ENCODE measurements around the gene DDB1. TPM values are rescaled to one million over a fixed set of nuclear protein-coding genes. Genes with fewer than 3 reads are reported as not detected.

DDB1 gene
- total RNA-seq, 1 experiment from 2014 or later: 297 TPM

DNA sequence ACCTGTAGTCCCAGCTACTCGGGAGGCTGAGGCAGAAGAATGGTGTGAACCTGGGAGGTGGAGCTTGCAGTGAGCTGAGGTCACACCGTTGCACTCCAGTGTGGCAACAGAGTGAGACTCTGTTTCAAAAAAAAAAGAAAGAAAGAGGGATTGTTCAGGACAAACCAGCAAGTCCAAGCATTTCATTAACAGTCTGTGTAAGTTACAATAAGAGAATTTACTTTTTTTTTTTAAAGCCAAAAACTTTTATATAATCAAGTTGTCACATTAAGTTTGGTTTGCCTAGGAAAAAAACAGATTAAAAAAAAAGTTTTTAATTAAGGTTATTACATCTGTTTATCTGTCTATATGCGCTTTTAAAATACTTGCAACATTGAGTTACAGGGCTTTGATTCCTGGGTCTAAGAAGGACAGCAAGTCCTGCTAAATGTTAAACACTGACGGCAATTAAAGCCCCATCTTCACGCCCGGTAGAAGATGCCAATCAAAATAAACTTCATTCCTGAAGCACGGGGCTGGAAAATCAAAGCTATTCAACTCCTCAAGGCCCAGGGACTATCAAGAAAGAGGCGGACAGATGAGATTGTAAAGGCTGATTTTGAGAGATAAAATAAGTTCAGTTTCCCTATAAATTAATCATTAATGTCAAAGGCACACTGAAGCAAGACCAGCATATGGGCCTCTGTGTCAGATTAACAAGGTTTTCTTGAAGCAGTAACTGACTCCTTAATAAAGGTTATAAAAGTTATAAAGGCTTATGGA is 39.9 kb upstream of the DDB1 start:
- no CpG with 5 or more reads among the region's 8 CpGs for WGBS (ENCODE audit: extremely low coverage, insufficient read length, low lambda C conversion rate)
- Histone ChIP-seq H2BK120ac (ENCODE audit: low read depth, low read length, poor library complexity, severe bottlenecking) (no peak overlapping the region), H3K23me2 (ENCODE audit: insufficient read length, low read depth, low read length, poor library complexity, severe bottlenecking) (no peaks in the 10 kb centered on the region), H2BK20ac (ENCODE audit: low read depth, low read length, poor library complexity, severe bottlenecking) (no peak overlapping the region), H3K27ac (ENCODE audit: insufficient read length, low read depth, low read length) (no peak overlapping the region), H2BK5ac (ENCODE audit: insufficient read length, low read length) (no peak overlapping the region), H4K20me1 (ENCODE audit: control insufficient read depth, insufficient read depth, insufficient read length) (no peaks in the 10 kb centered on the region), H3K23ac (ENCODE audit: insufficient read length, low read depth, low read length) (no peak overlapping the region), H2BK12ac (ENCODE audit: insufficient read length, low read depth, low read length) (no peak overlapping the region), H3K27me3 (ENCODE audit: insufficient read depth, low read length) (no peaks in the 10 kb centered on the region), H3K9ac (ENCODE audit: extremely low read depth, insufficient read length, low read length) (no peak overlapping the region), H3K4me1 (ENCODE audit: insufficient read depth, low read length) (no peaks in the 10 kb centered on the region), H4K91ac (ENCODE audit: insufficient read length, low read depth, low read length) (no peak overlapping the region), H3K79me2 (ENCODE audit: insufficient read depth, low read length) (no peaks in the 10 kb centered on the region), H3K4ac (ENCODE audit: low read depth, low read length) (no peak overlapping the region), H3K79me1 (ENCODE audit: insufficient read depth, low read depth, low read length, poor library complexity, severe bottlenecking) (no peaks in the 10 kb centered on the region), H3K14ac (ENCODE audit: insufficient read depth, low read length) (no peak overlapping the region), H3T11ph (ENCODE audit: low read length) (no peak overlapping the region), H3K18ac (ENCODE audit: insufficient read length, low read depth, low read length) (no peak overlapping the region), H4K8ac (replicated peaks; ENCODE audit: insufficient read length, low read depth, low read length) (no peak overlapping the region), H3K56ac (ENCODE audit: insufficient read length, low read depth, low read length) (no peak overlapping the region), H4K5ac (ENCODE audit: insufficient read length, low read depth, low read length) (no peak overlapping the region), H2AK5ac (ENCODE audit: insufficient read length, low read length) (no peak overlapping the region), H3K4me2 (ENCODE audit: insufficient read depth, insufficient read length, low read length) (no peak overlapping the region), H2AFZ (ENCODE audit: low read length) (no peak overlapping the region), H3K9me3 (ENCODE audit: control insufficient read depth, low read depth, low read length) (peaks cover 15% of the 10 kb centered on the region), H2BK15ac (ENCODE audit: low read depth, low read length) (no peak overlapping the region)
- TF ChIP-seq, protein P1, sequence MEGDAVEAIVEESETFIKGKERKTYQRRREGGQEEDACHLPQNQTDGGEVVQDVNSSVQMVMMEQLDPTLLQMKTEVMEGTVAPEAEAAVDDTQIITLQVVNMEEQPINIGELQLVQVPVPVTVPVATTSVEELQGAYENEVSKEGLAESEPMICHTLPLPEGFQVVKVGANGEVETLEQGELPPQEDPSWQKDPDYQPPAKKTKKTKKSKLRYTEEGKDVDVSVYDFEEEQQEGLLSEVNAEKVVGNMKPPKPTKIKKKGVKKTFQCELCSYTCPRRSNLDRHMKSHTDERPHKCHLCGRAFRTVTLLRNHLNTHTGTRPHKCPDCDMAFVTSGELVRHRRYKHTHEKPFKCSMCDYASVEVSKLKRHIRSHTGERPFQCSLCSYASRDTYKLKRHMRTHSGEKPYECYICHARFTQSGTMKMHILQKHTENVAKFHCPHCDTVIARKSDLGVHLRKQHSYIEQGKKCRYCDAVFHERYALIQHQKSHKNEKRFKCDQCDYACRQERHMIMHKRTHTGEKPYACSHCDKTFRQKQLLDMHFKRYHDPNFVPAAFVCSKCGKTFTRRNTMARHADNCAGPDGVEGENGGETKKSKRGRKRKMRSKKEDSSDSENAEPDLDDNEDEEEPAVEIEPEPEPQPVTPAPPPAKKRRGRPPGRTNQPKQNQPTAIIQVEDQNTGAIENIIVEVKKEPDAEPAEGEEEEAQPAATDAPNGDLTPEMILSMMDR (conservative IDR thresholded peaks at IDR 0.05): no peak
- no peak for DNase-seq
- Mint-ChIP-seq H3K27ac (no peak overlapping the region), H3K9me3 (peaks cover 33 to 41% of the 10 kb centered on the region in 2 experiments), H3K27me3 (ENCODE audit: low read depth) (no peaks in the 10 kb centered on the region), H3K4me1 (peaks cover 2 to 8% of the 10 kb centered on the region in 2 experiments; a peak in 3 of 4 replicates), H3K4me3 (no peak overlapping the region), H3K36me3 (ENCODE audit: insufficient read depth in 1 of 3, low read depth in 3 of 3) (peaks cover 70 to 88% (median 88%) of the 10 kb centered on the region in 3 experiments)
